Measurements from ENCODE around the gene ASPDH.

Gene ASPDH

GRCh38 chr19:50465986-50466705, 47.6 kb downstream of the ASPDH start:
- no peak for DNase-seq (ENCODE audit: insufficient read length)
- TF ChIP-seq POLR2AphosphoS5 (IDR thresholded peaks at IDR 0.05; ENCODE audit: low read depth, low read length): no peak
- no peak for TF ChIP-seq TAF1 (IDR thresholded peaks at IDR 0.05; ENCODE audit: borderline replicate concordance, low read depth, low read length)
- TF ChIP-seq POLR2A (IDR thresholded peaks at IDR 0.05; ENCODE audit: low read depth, low read length): no peak
- FAIRE-seq: no peak

GRCh38 chr19:50465000-50465399, 48.7 kb downstream of the ASPDH start:
- DNase-seq (ENCODE audit: insufficient read length) (no peak), FAIRE-seq (no peak)
- TF ChIP-seq TAF1 (IDR thresholded peaks at IDR 0.05; ENCODE audit: borderline replicate concordance, low read depth, low read length) (no peak), POLR2AphosphoS5 (IDR thresholded peaks at IDR 0.05; ENCODE audit: low read depth, low read length) (no peak), POLR2A (IDR thresholded peaks at IDR 0.05; ENCODE audit: low read depth, low read length) (no peak)

GRCh38 chr19:50464348-50464747, 49.4 kb downstream of the ASPDH start:
- no peak for DNase-seq (ENCODE audit: insufficient read length)
- no peak for FAIRE-seq
- no peak for TF ChIP-seq TAF1 (IDR thresholded peaks at IDR 0.05; ENCODE audit: borderline replicate concordance, low read depth, low read length)
- TF ChIP-seq POLR2A (IDR thresholded peaks at IDR 0.05; ENCODE audit: low read depth, low read length): no peak
- no peak for TF ChIP-seq POLR2AphosphoS5 (IDR thresholded peaks at IDR 0.05; ENCODE audit: low read depth, low read length)

GRCh38 chr19:50462970-50463369, 50.7 kb downstream of the ASPDH start:
- DNase-seq (ENCODE audit: insufficient read length) (no peak), FAIRE-seq (no peak)
- TF ChIP-seq TAF1 (IDR thresholded peaks at IDR 0.05; ENCODE audit: borderline replicate concordance, low read depth, low read length) (no peak), POLR2AphosphoS5 (IDR thresholded peaks at IDR 0.05; ENCODE audit: low read depth, low read length) (no peak), POLR2A (IDR thresholded peaks at IDR 0.05; ENCODE audit: low read depth, low read length) (no peak)
